Choroid plexus epithelial cell (primary cell): ENCODE results near the gene PDLIM4.
A peak's percentile ranks its signal among the peaks of the same experiment; 100 is the strongest.

ENCODE experiments used
- DNase-seq: peaks from one replicate; pipeline ENCODE4 v3.0.0-alpha.2; 2010; ENCODE audit warnings: low read depth
- H3K4me3 ChIP-seq: 2 replicates; pipeline ENCODE4 v1.5.1; 2011; ENCODE audit warnings: low read depth, mild to moderate bottlenecking, control low read depth, low read length, moderate library complexity
- TF ChIP-seq, protein P1 (sequence below): conservative IDR thresholded peaks from 2 replicates; pipeline ENCODE4 v1.5.1; 2011; ENCODE audit warnings: low read depth, mild to moderate bottlenecking, control low read depth, inconsistent platforms, low read length, moderate library complexity

Gene PDLIM4

DNA sequence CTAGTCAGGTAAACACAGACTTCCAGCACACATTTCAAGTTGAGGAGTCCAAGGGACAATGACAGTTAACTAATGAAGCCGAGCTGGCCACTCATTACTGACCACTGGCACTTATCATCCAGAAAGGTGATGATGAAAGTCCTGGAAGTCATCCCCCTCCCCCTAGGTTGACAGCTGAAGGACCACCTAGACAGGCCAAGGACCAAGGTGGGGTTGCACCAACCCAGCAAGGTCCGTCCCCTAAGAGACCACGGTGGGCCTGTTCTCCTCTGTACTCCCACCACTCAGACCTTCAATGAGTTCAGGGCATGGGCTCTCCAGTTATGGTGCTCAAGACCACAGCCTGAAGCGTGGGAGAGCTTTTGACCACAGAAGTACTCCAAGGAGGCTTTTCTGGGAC, 43.0 kb upstream of the PDLIM4 start:
- H3K4me3 ChIP-seq, result no peak overlapping the region
- TF ChIP-seq, protein P1, sequence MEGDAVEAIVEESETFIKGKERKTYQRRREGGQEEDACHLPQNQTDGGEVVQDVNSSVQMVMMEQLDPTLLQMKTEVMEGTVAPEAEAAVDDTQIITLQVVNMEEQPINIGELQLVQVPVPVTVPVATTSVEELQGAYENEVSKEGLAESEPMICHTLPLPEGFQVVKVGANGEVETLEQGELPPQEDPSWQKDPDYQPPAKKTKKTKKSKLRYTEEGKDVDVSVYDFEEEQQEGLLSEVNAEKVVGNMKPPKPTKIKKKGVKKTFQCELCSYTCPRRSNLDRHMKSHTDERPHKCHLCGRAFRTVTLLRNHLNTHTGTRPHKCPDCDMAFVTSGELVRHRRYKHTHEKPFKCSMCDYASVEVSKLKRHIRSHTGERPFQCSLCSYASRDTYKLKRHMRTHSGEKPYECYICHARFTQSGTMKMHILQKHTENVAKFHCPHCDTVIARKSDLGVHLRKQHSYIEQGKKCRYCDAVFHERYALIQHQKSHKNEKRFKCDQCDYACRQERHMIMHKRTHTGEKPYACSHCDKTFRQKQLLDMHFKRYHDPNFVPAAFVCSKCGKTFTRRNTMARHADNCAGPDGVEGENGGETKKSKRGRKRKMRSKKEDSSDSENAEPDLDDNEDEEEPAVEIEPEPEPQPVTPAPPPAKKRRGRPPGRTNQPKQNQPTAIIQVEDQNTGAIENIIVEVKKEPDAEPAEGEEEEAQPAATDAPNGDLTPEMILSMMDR, result no peak
- no peak for DNase-seq

DNA sequence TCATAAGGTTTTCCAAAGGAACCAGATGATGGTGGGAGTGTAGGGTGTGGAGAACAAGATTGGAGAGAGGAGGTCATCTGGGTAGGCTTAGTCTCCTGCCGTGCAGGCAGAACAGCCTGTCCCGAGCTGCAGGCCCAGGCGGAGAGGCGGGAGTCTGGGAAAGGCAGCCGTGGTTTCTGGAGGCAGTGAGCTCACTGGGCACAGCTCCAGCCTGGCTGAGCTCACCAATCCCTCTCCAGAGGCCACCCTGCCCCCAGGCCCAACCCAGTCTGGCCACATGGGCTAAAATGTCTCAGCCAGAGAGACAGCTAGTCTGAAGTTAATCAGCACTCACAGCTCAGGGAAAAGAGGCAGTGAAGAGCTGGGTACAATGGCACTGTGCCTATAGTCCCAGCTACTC, 42.2 kb upstream of the PDLIM4 start:
- peak; percentile 98 for DNase-seq
- TF ChIP-seq, protein P1, result no peak
- H3K4me3 ChIP-seq, result no peak overlapping the region

DNA sequence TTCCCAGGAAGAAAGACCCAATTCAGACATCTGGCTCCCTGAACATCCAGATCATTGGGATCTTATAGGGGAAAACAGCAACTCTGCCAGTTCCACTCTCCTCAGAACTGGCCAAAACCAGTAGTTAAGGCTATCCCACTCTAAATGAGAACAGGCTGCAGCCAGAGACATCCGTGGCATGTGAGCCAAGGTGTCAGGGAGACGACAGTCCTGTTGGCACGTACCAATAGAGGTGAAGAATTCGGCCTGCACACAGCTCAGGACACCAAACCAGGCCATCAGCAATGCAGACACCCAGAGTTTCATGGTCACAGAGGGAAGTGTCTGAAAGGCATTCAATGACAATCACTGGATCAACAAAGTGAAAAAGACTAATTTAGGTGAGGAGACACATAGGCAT, 39.2 kb upstream of the PDLIM4 start:
- H3K4me3 ChIP-seq, result no peak overlapping the region
- DNase-seq, result no peak
- TF ChIP-seq, protein P1, result no peak

DNA sequence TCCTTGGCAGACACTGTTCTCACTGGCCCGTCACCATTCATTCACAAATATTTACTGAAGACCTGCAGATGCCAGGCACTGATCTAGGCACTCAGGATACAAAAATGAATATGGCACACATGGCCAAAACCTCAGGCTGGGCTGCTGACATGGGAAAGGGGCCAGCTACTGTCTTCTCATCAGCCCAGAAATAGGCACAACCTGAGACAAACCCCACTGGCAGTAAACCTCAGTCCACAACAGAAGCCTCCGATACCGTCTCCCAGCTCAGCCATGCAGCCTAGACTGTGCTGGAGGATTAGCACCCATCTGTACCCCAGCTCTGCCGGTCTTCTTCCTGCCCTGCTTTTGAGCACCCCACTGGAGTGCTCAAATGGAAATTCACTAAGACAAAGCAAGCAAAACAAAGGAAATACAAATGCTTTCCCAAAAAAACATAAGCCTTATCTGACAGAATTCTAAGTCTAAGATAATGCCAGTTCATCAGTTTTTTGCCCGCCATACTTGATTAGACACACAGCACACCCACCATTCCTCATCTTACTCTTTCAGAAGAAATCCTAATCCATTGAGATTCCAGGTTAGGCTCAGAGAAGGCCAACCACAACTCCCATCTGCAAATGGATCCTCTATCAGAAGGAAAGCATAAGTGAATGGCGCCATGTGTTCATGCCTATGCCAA, 38.1 kb upstream of the PDLIM4 start:
- TF ChIP-seq, protein P1, result no peak
- no peak for DNase-seq
- no peak overlapping the region for H3K4me3 ChIP-seq

DNA sequence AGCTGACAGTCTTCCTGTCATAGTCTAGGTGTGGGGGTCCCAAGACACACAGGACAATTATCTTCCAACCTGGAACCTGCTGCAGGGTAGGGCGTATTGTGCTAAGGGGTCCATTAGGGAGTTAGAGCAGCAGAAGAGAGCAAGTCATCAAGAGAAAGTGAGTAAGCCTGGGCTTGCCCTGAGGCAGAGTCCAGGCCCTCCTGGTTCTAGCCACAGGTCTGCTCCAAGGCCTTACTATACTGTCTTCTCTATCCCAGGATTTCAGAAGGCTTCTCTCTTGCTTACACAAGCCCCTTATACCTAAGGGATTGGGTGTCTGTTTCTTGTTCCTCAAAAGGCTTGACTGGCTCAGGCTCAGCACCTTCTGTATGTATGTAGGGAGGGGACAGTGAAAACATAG, 37.5 kb upstream of the PDLIM4 start:
- DNase-seq, result no peak
- TF ChIP-seq, protein P1, result no peak
- no peak overlapping the region for H3K4me3 ChIP-seq

DNA sequence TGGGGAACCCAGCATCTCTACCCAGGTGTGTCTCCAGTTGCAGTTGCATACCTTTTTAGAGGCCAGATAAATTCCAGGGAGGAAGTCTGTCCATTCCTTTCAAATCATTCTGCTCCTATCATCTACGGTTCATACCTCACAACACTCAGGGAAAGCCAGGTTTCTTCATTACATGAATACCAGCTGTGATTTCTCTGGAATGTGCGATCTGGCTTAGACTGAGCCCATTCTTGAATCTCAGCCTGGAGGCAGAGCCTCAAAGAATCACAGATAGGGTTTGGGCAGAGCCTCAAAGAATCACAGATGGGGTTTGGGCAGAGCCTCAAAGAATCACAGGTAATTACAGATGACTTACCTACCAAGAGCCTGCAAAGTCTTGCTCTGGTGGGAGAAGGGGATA, 37.0 kb upstream of the PDLIM4 start:
- peak; percentile 28 for DNase-seq
- H3K4me3 ChIP-seq, result no peak overlapping the region
- TF ChIP-seq, protein P1, result no peak
